ENCODE measurements around the gene NBR1.
"Not testable (repeated sequence)": the region's sequence is repeated elsewhere in the genome, so short reads cannot be mapped to it uniquely, and the experiment has no call there.

Gene NBR1

GRCh38 chr17:43199633-43200032, 28.6 kb downstream of the NBR1 start:
- DNase-seq (ENCODE audit: low spot score) = no peak
- Histone ChIP-seq H3K4me3 (no peak overlapping the region), H3K27ac (no peak overlapping the region)
- no peak for TF ChIP-seq CTCF (IDR thresholded peaks at IDR 0.05)

- TF ChIP-seq CTCF (IDR thresholded peaks at IDR 0.05) = no peak
- Histone ChIP-seq H3K27ac (no peak overlapping the region), H3K4me3 (no peak overlapping the region)
- no peak for DNase-seq (ENCODE audit: low spot score)
Measured at GRCh38 chr17:43200127-43200526, 29.1 kb downstream of the NBR1 start.

- not testable (repeated sequence) for H3K4me3 ChIP-seq; H3K27ac ChIP-seq; DNase-seq (ENCODE audit: low spot score)
Measured at GRCh38 chr17:43203013-43203412, 32.0 kb downstream of the NBR1 start.

- H3K27ac ChIP-seq = peak overlapping the region; percentile 77 to 80
- no peak overlapping the region for H3K4me3 ChIP-seq
- DNase-seq (ENCODE audit: low spot score) = no peak
- TF ChIP-seq CTCF (IDR thresholded peaks at IDR 0.05) = no peak
Measured at GRCh38 chr17:43210576-43210975, 39.6 kb downstream of the NBR1 start.

- peak overlapping the region; percentile 77 to 80 for H3K27ac ChIP-seq
- H3K4me3 ChIP-seq = peak overlapping the region; percentile 70
- no peak for TF ChIP-seq CTCF (IDR thresholded peaks at IDR 0.05)
- no peak for DNase-seq (ENCODE audit: low spot score)
Measured at GRCh38 chr17:43211123-43211479, 40.1 kb downstream of the NBR1 start.

- peak; percentile 89 for DNase-seq (ENCODE audit: low spot score)
- H3K4me3 ChIP-seq = peak within 1 kb of the TSS; percentile 70
- TF ChIP-seq CTCF (IDR thresholded peaks at IDR 0.05) = no peak
- H3K27ac ChIP-seq = peak within 1 kb of the TSS; percentile 77 to 80
Measured at GRCh38 chr17:43211480-43212402, 40.7 kb downstream of the NBR1 start, which contains the start of gene TMEM106A. Gene TMEM106A (plus strand): TSS chr17:43211875. CDS start chr17:43213042, 1,167 bp downstream.

- no peak for TF ChIP-seq CTCF (IDR thresholded peaks at IDR 0.05)
- H3K27ac ChIP-seq = peak overlapping the region in 1 of 2 donors; percentile 77
- DNase-seq (ENCODE audit: low spot score) = no peak
- H3K4me3 ChIP-seq = peak overlapping the region; percentile 70
Measured at GRCh38 chr17:43212641-43213490, 41.9 kb downstream of the NBR1 start.

Data from coronary artery (tissue), 2 donors.